Gastroesophageal sphincter (tissue), 4 donors: ENCODE results near the gene MMP10. TPM values are rescaled to one million over a fixed set of nuclear protein-coding genes. Genes with fewer than 3 reads are reported as not detected.

Source experiments
- ATAC-seq: fragments of 150-250 bp; one replicate; pipeline ENCODE4 v1.9.1; 2016; ENCODE audit warnings: mild to moderate bottlenecking, moderate library complexity
- H3K27ac ChIP-seq, 4 donors: fragments of 200-600 bp; sonication (generic) in 3 of 4; 1 replicate in 3 of 4; 2 replicates in 1 of 4; pipeline ENCODE4 v1.5.1; 2016 to 2019
- H3K27me3 ChIP-seq: fragments of 200-600 bp; sonication (generic); one replicate; pipeline ENCODE4 v1.5.1; 2019
- H3K36me3 ChIP-seq, 2 donors: fragments of 200-600 bp; sonication (generic); one replicate each; pipeline ENCODE4 v1.5.1; 2019; ENCODE audit warnings: control low read depth in 1 of 2
- H3K4me1 ChIP-seq, 3 donors: fragments of 200-600 bp; sonication (generic); 1 replicate in 2 of 3; 2 replicates in 1 of 3; pipeline ENCODE4 v1.5.1; 2016 to 2019; ENCODE audit warnings: control low read depth in 2 of 3
- H3K4me3 ChIP-seq, 2 donors: fragments of 200-600 bp; sonication (generic); one replicate each; pipeline ENCODE4 v1.5.1; 2019; ENCODE audit warnings: mild to moderate bottlenecking in 1 of 2, moderate library complexity in 1 of 2
- H3K9me3 ChIP-seq, 3 donors: fragments of 200-600 bp; sonication (generic); one replicate each; pipeline ENCODE4 v1.5.1; 2017 to 2019; ENCODE audit warnings: control low read depth in 2 of 3
- EP300 ChIP-seq: sonication (generic); formaldehyde crosslinking; IDR thresholded peaks from one replicate; pipeline ENCODE4 v1.6.1; 2017; ENCODE audit warnings: antibody characterized with exemption, mild to moderate bottlenecking
- POLR2A ChIP-seq, 2 donors: fragments of 450-650 bp; IDR thresholded peaks; one replicate each; pipeline ENCODE4 v1.6.1; 2017; ENCODE audit warnings: antibody characterized with exemption in 2 of 2, mild to moderate bottlenecking in 2 of 2, moderate library complexity in 1 of 2
- POLR2AphosphoS5 ChIP-seq: sonication (generic); formaldehyde crosslinking; IDR thresholded peaks from one replicate; pipeline ENCODE4 v1.6.1; 2017; ENCODE audit warnings: antibody characterized with exemption
- WGBS, 2 donors: methylation state at CpG; one replicate each; pipeline ENCODE4 v1.1.5; 2018; ENCODE audit warnings: low coverage in 1 of 2; 5-methylcytosine and 5-hydroxymethylcytosine counted together
- total RNA-seq, 4 donors: library from RNA; depleted of rRNA; stranded (reverse); fragments of >200 nt; gene quantifications; one replicate each; pipeline ENCODE4 v1.1.0, GENCODE V29; 2016
- TF ChIP-seq, protein P1 (sequence below), 4 experiments: fragments of 200-600 bp in 2 of 4; fragments of 450-650 bp in 2 of 4; sonication (generic) in 1 of 4; IDR thresholded peaks; one replicate each; pipeline ENCODE4 v1.5.1; 2017 to 2019; ENCODE audit warnings: antibody characterized with exemption in 4 of 4, mild to moderate bottlenecking in 2 of 4, moderate library complexity in 2 of 4

The MMP10 gene
- total RNA-seq, 4 donors from 2014 or later, result 1.7 TPM; not detected in 3

DNA sequence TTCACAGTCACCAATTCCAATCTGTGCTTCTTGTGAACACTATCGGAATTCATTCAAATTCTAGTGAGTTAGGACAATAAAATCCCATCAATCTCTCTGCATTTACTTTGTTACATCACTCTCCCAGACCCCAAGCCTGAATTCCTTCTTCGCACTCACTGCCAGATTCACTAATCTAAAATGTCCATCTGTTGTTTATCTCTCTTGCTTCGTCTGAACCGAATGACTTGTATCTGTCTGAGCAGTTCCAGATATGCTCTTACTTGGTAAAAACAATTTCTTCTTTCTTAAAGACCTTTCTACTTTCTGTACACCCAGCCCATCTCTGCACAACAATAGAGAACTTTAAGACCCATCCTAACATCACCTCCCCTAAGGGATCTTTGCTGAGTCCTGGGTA lies 7.0 kb downstream of the MMP10 start:
- Histone ChIP-seq H3K27me3 (no peaks in the 10 kb centered on the region), H3K4me1 (no peaks in the 10 kb centered on the region), H3K4me3 (no peak overlapping the region)

DNA sequence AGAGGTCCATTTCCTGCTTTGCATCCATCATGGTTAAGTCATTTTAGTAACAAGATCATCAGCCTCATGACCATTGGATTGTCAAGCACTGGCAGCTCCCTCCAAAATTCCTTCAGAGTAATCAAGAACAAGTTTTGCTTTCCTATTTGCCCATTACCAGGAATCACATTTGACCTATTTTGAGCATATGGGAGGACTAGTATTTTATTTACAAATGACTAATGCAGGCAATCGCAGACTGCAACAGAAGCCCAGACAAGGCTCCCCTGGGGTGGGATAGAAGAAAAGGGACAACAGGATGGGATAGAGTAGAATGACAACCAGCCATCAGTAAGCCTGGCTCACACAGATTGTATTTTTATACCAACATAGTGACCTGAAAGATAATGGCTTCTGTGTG lies 9.1 kb downstream of the MMP10 start:
- H3K27ac ChIP-seq, result no peak overlapping the region
- no peak for ATAC-seq
- H3K9me3 ChIP-seq, result no peaks in the 10 kb centered on the region
- TF ChIP-seq, protein P1, sequence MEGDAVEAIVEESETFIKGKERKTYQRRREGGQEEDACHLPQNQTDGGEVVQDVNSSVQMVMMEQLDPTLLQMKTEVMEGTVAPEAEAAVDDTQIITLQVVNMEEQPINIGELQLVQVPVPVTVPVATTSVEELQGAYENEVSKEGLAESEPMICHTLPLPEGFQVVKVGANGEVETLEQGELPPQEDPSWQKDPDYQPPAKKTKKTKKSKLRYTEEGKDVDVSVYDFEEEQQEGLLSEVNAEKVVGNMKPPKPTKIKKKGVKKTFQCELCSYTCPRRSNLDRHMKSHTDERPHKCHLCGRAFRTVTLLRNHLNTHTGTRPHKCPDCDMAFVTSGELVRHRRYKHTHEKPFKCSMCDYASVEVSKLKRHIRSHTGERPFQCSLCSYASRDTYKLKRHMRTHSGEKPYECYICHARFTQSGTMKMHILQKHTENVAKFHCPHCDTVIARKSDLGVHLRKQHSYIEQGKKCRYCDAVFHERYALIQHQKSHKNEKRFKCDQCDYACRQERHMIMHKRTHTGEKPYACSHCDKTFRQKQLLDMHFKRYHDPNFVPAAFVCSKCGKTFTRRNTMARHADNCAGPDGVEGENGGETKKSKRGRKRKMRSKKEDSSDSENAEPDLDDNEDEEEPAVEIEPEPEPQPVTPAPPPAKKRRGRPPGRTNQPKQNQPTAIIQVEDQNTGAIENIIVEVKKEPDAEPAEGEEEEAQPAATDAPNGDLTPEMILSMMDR (IDR thresholded peaks at IDR 0.05), result no peak
- no peak for TF ChIP-seq POLR2AphosphoS5
- TF ChIP-seq POLR2A (IDR thresholded peaks at IDR 0.05), result no peak
- no peak for TF ChIP-seq EP300
- H3K4me3 ChIP-seq, result no peak overlapping the region
- H3K4me1 ChIP-seq, result no peaks in the 10 kb centered on the region
- WGBS, 2 donors, result 40 to 57% methylated on average over 1 of the region's 1 CpG
- no peaks in the 10 kb centered on the region for H3K36me3 ChIP-seq
- no peaks in the 10 kb centered on the region for H3K27me3 ChIP-seq

More for the DNA sequence above, 7.0 kb downstream of the MMP10 start:
- no peak for TF ChIP-seq POLR2A (IDR thresholded peaks at IDR 0.05)
- no peak for TF ChIP-seq EP300
- TF ChIP-seq, protein P1 (IDR thresholded peaks at IDR 0.05), result no peak
- no peak for TF ChIP-seq POLR2AphosphoS5
- 51 to 53% methylated on average over 4 of the region's 4 CpGs for WGBS, 2 donors
- Histone ChIP-seq H3K27ac (no peak overlapping the region), H3K36me3 (no peaks in the 10 kb centered on the region), H3K9me3 (no peaks in the 10 kb centered on the region)
- ATAC-seq, result no peak

DNA sequence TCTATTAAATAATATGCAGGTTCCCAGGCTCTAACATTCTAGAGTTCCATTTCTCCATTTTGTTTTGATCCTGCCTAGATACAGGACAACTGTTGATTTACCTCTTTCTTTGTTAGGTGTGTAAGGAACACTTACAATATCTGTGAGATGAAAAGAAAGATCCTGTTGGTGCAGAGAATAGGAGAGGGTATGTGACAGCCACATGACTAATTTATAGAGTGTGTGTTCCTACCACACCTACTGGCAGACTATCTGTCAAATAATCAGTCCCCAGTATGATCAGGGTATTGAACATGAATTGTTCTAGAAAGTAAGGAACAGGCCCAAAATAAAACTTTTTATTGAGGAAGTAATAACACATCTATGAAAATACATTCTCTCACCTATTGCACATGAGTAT lies 10.2 kb downstream of the MMP10 start:
- Histone ChIP-seq H3K36me3 (no peaks in the 10 kb centered on the region), H3K9me3 (no peaks in the 10 kb centered on the region), H3K27me3 (no peaks in the 10 kb centered on the region), H3K4me1 (no peaks in the 10 kb centered on the region), H3K27ac (no peak overlapping the region), H3K4me3 (no peak overlapping the region)
- ATAC-seq, result no peak
- TF ChIP-seq, protein P1 (IDR thresholded peaks at IDR 0.05), result no peak
- no peak for TF ChIP-seq EP300
- no peak for TF ChIP-seq POLR2A (IDR thresholded peaks at IDR 0.05)
- no peak for TF ChIP-seq POLR2AphosphoS5

- H3K4me3 ChIP-seq, result no peak overlapping the region
- no peaks in the 10 kb centered on the region for H3K4me1 ChIP-seq
- H3K9me3 ChIP-seq, result no peaks in the 10 kb centered on the region
- no peak overlapping the region for H3K27ac ChIP-seq
- TF ChIP-seq, protein P1 (IDR thresholded peaks at IDR 0.05), result no peak
- TF ChIP-seq EP300, result no peak
- TF ChIP-seq POLR2AphosphoS5, result no peak
- no peak for TF ChIP-seq POLR2A (IDR thresholded peaks at IDR 0.05)
- H3K27me3 ChIP-seq, result no peaks in the 10 kb centered on the region
- H3K36me3 ChIP-seq, result no peaks in the 10 kb centered on the region
- no peak for ATAC-seq
- 54 to 71% methylated on average over 5 to 15 of the region's 18 CpGs for WGBS, 2 donors
Measured at GRCh38 chr11:102767800-102768199, 12.6 kb downstream of the MMP10 start.

- Histone ChIP-seq H3K27me3 (no peaks in the 10 kb centered on the region), H3K4me3 (no peak overlapping the region), H3K27ac (no peak overlapping the region), H3K4me1 (no peaks in the 10 kb centered on the region), H3K36me3 (no peaks in the 10 kb centered on the region), H3K9me3 (no peaks in the 10 kb centered on the region)
- no peak for ATAC-seq
- 76 to 81% methylated on average over 2 of the region's 2 CpGs for WGBS, 2 donors
- TF ChIP-seq EP300 (no peak), POLR2A (IDR thresholded peaks at IDR 0.05) (no peak), POLR2AphosphoS5 (no peak)
- TF ChIP-seq, protein P1 (IDR thresholded peaks at IDR 0.05), result no peak
Measured at GRCh38 chr11:102763440-102763839, 17.0 kb downstream of the MMP10 start.
